H1 (cell line): ENCODE data around the gene MOB2. TPM values are rescaled to one million over a fixed set of nuclear protein-coding genes. Genes with fewer than 3 reads are reported as not detected.

Experiments used
- BACH1 ChIP-seq: IDR thresholded peaks from 2 replicates; pipeline ENCODE4 v1.6.1; 2012; ENCODE audit warnings: low read length, improper control_type of control experiment
- KDM1A ChIP-seq: fragments of 200-600, 300-600 bp; sonication (generic); IDR thresholded peaks from 2 replicates; pipeline ENCODE4 v1.7.1; 2016; ENCODE audit warnings: mild to moderate bottlenecking, low read length, borderline replicate concordance
- PHF8 ChIP-seq: fragments of 200-600 bp; sonication (generic); conservative IDR thresholded peaks from 2 replicates; pipeline ENCODE4 v1.7.1; 2012; ENCODE audit warnings: low read depth, mild to moderate bottlenecking, inconsistent platforms, low read length, moderate library complexity
- polyA plus RNA-seq, 7 experiments: library from polyadenylated mRNA; depleted of rRNA in 3 of 7; stranded (reverse) in 5 of 7; unstranded in 2 of 7; fragments of >200 nt in 5 of 7; fragments of 200-250 nt in 2 of 7; gene quantifications; 1 replicate in 5 of 7; 2 replicates in 1 of 7; 4 replicates in 1 of 7; pipeline versions ENCODE4 v1.2.1 to v1.2.3, GENCODE V29; 2011 to 2013; ENCODE audit warnings: missing spikeins in 2 of 7, mixed read lengths in 2 of 7
- total RNA-seq: library from RNA; stranded (reverse); fragmentation: NEBNext Ultra II Directional; extraction: Animal tissue kit (Norgen Biotek cat#: 25700); gene quantifications from 2 replicates; pipeline ENCODE4 v1.2.1, GENCODE V29; 2021

Gene MOB2
- total and polyA plus RNA-seq, 2 of the 8 experiments (the other 6 are each of a cell fraction or from before 2014, with no cell fraction given), result 18.6 to 28.2 TPM

GRCh38 chr11:1438261-1438966 lies 48.2 kb downstream of the MOB2 start (continued):
- TF ChIP-seq BACH1, result no peak
- no peak for TF ChIP-seq KDM1A
- no peak for TF ChIP-seq PHF8
